Ectodermal cell (in vitro differentiated cells): ENCODE data around the gene LRRIQ3.
"Not testable (repeated sequence)": the region's sequence is repeated elsewhere in the genome, so short reads cannot be mapped to it uniquely, and the experiment has no call there.

Experiments used
- H3K27ac ChIP-seq: 2 replicates; pipeline ENCODE4 v1.7.0; 2013; ENCODE audit warnings: mild to moderate bottlenecking, low read depth, low read length; ENCODE audit not compliant: insufficient read depth, poor library complexity, severe bottlenecking
- H3K27me3 ChIP-seq: 2 replicates; pipeline ENCODE4 v1.7.0; 2013; ENCODE audit warnings: mild to moderate bottlenecking, low read length; ENCODE audit not compliant: insufficient read depth, control insufficient read depth, poor library complexity, severe bottlenecking
- H3K36me3 ChIP-seq: one replicate; pipeline ENCODE4 v1.7.0; 2013; ENCODE audit warnings: low read length; ENCODE audit not compliant: control insufficient read depth, insufficient read depth
- H3K4me1 ChIP-seq: one replicate; pipeline ENCODE4 v1.7.0; 2013; ENCODE audit warnings: low read length; ENCODE audit not compliant: control insufficient read depth, insufficient read depth
- H3K4me3 ChIP-seq: 2 replicates; pipeline ENCODE4 v1.7.0; 2013; ENCODE audit warnings: low read depth, low read length, control low read depth; ENCODE audit not compliant: insufficient read depth
- H3K9me3 ChIP-seq: 2 replicates; pipeline ENCODE4 v1.7.0; 2013; ENCODE audit warnings: mild to moderate bottlenecking, low read length, moderate library complexity; ENCODE audit not compliant: control insufficient read depth
- WGBS, 2 experiments: methylation state at CpG; one replicate each; pipeline ENCODE4 v1.1.7; 2013; ENCODE audit warnings: missing lambda C conversion rate in 2 of 2; 5-methylcytosine and 5-hydroxymethylcytosine counted together

The LRRIQ3 gene

DNA sequence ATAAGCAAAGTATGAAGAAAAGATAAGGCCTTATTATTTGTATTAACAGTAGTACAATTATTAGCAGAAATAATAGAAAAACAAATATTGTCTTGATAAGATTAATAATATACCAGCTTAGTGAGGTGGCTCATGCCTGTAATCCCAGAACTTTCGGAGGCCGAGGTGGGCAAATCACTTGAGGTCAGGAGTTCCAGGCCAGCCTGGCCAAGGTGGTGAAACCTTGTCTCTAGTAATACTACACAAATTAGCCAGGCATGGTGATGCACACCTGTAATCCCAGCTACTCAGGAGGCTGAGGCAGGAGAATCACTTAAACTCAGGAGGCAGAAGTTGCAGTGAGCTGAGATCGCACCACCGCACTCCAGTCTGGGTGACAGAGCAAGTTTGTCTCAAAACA is 80.6 kb downstream of the LRRIQ3 start:
- H3K9me3 ChIP-seq, H3K4me1 ChIP-seq, H3K27ac ChIP-seq, H3K36me3 ChIP-seq, H3K4me3 ChIP-seq, H3K27me3 ChIP-seq: not testable (repeated sequence)
- WGBS, 2 experiments: 95% methylated on average over 4 of the region's 4 CpGs

GRCh38 chr1:74113333-74113732 is 84.6 kb downstream of the LRRIQ3 start:
- Histone ChIP-seq H3K4me3 (no peak overlapping the region), H3K4me1 (no peaks in the 10 kb centered on the region), H3K9me3 (no peaks in the 10 kb centered on the region), H3K27ac (no peak overlapping the region), H3K27me3 (no peaks in the 10 kb centered on the region), H3K36me3 (no peaks in the 10 kb centered on the region)
- 91 to 92% methylated on average over 3 of the region's 3 CpGs for WGBS, 2 experiments

DNA sequence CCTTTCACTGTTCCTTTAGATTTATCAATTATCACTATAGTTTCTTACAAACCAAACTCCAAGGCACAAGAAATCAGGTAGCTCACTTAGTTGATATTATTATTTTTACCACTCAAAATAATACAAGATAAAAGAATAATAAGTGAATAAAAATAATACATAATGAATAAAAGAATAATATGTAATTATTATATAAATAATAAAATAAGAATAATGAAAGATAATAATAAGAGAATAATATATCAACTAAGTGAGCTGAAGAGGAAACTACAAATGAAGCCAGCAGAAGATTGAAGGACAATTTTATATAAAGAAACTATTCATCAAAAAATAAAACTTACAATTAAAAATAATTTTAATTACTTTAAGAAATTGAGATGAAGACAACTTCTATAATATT is 90.6 kb downstream of the LRRIQ3 start:
- H3K27me3 ChIP-seq: no peaks in the 10 kb centered on the region
- H3K4me3 ChIP-seq: no peak overlapping the region
- H3K36me3 ChIP-seq: no peaks in the 10 kb centered on the region
- H3K9me3 ChIP-seq: no peaks in the 10 kb centered on the region
- no peak overlapping the region for H3K27ac ChIP-seq
- H3K4me1 ChIP-seq: no peaks in the 10 kb centered on the region

GRCh38 chr1:74091371-74091770 is 106.6 kb downstream of the LRRIQ3 start:
- peaks cover 10% of the 10 kb centered on the region for H3K9me3 ChIP-seq
- no peak overlapping the region for H3K4me3 ChIP-seq
- no peaks in the 10 kb centered on the region for H3K4me1 ChIP-seq
- no peaks in the 10 kb centered on the region for H3K36me3 ChIP-seq
- H3K27me3 ChIP-seq: no peaks in the 10 kb centered on the region
- WGBS, 2 experiments: 83% methylated on average over 1 of the region's 1 CpG; no CpG with 5 or more reads in 1 of the 2 experiments
- H3K27ac ChIP-seq: no peak overlapping the region

- Histone ChIP-seq H3K27me3 (no peaks in the 10 kb centered on the region), H3K4me3 (no peak overlapping the region), H3K9me3 (no peaks in the 10 kb centered on the region), H3K4me1 (no peaks in the 10 kb centered on the region), H3K36me3 (no peaks in the 10 kb centered on the region), H3K27ac (no peak overlapping the region)
- 95 to 100% methylated on average over 1 of the region's 1 CpG for WGBS, 2 experiments
Observed at GRCh38 chr1:74083128-74083527, 114.8 kb downstream of the LRRIQ3 start.

- H3K36me3 ChIP-seq: no peaks in the 10 kb centered on the region
- no peaks in the 10 kb centered on the region for H3K4me1 ChIP-seq
- H3K27ac ChIP-seq: no peak overlapping the region
- H3K9me3 ChIP-seq: peaks cover 2% of the 10 kb centered on the region
- H3K4me3 ChIP-seq: no peak overlapping the region
- H3K27me3 ChIP-seq: no peaks in the 10 kb centered on the region
Observed at GRCh38 chr1:74065081-74065480, 132.9 kb downstream of the LRRIQ3 start.

DNA sequence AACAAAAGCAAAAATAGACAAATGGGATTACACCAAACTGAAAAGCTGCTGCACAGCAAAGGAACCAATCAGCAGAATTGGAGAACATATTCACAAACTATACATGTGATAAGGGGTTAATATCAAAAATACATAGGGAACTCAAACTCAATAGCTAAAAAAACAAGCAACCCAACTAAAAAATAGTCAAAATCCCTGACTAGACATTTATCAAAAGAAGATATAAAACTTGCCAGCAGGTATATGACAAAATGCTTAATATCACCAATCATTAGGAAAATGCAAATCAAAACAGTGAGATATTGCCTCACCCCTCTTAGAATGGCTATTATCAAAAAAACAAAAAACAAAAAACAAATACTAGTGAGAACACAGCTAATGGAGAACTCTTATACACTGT is 140.3 kb downstream of the LRRIQ3 start:
- H3K27ac ChIP-seq: no peak overlapping the region
- no peaks in the 10 kb centered on the region for H3K36me3 ChIP-seq
- no peaks in the 10 kb centered on the region for H3K4me1 ChIP-seq
- no peaks in the 10 kb centered on the region for H3K27me3 ChIP-seq
- peaks cover 2% of the 10 kb centered on the region for H3K9me3 ChIP-seq
- H3K4me3 ChIP-seq: no peak overlapping the region

GRCh38 chr1:74053407-74053806 is 144.6 kb downstream of the LRRIQ3 start:
- no peaks in the 10 kb centered on the region for H3K4me1 ChIP-seq
- 80 to 81% methylated on average over 1 of the region's 1 CpG for WGBS, 2 experiments
- no peaks in the 10 kb centered on the region for H3K27me3 ChIP-seq
- H3K36me3 ChIP-seq: no peaks in the 10 kb centered on the region
- H3K9me3 ChIP-seq: no peaks in the 10 kb centered on the region
- H3K27ac ChIP-seq: no peak overlapping the region
- H3K4me3 ChIP-seq: no peak overlapping the region

- Histone ChIP-seq H3K36me3 (no peaks in the 10 kb centered on the region), H3K9me3 (no peaks in the 10 kb centered on the region), H3K27ac (no peak overlapping the region), H3K4me3 (no peak overlapping the region), H3K4me1 (no peaks in the 10 kb centered on the region), H3K27me3 (no peaks in the 10 kb centered on the region)
- WGBS, 2 experiments: 92 to 93% methylated on average over 2 of the region's 2 CpGs
Observed at GRCh38 chr1:74050386-74050785, 147.6 kb downstream of the LRRIQ3 start.

DNA sequence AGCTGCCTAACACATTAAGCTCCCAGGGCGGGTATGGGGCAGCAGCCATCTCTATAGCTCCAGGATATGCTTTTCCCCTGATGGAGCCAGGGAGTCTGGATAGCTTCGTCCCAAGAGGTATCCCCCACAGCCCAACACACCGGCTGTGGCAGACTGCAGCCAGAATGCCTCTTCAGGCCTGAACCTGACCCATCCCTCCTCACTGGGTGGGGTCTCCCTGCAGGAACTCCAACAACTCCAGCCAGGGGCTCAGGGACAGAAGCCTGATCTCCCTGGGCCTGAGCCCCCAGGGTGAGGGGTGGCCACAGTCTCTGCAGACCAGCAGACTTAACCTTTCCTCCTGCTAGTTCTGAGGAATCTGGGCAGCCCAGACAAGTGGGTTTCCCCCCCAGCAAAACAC is 159.9 kb downstream of the LRRIQ3 start:
- no peaks in the 10 kb centered on the region for H3K4me1 ChIP-seq
- no peaks in the 10 kb centered on the region for H3K9me3 ChIP-seq
- no peaks in the 10 kb centered on the region for H3K36me3 ChIP-seq
- 90 to 95% methylated on average over 3 of the region's 3 CpGs for WGBS, 2 experiments
- H3K27ac ChIP-seq: no peak overlapping the region
- no peaks in the 10 kb centered on the region for H3K27me3 ChIP-seq
- no peak overlapping the region for H3K4me3 ChIP-seq

- H3K36me3 ChIP-seq: no peaks in the 10 kb centered on the region
- no peaks in the 10 kb centered on the region for H3K9me3 ChIP-seq
- H3K27me3 ChIP-seq: no peaks in the 10 kb centered on the region
- WGBS, 2 experiments: 0% methylated on average over 1 of the region's 1 CpG
- no peak overlapping the region for H3K4me3 ChIP-seq
- no peak overlapping the region for H3K27ac ChIP-seq
- no peaks in the 10 kb centered on the region for H3K4me1 ChIP-seq
Observed at GRCh38 chr1:74012583-74012982, 185.4 kb downstream of the LRRIQ3 start.
